Stimulated activated CD8-positive, alpha-beta memory T cell treated with anti-CD3 and anti-CD28 coated beads, Interleukin-4, amount 100 ng/mL, for 48 hours (primary cell): ENCODE results near the gene SLC10A6.
"Not testable (repeated sequence)": the region's sequence is repeated elsewhere in the genome, so short reads cannot be mapped to it uniquely, and the experiment has no call there.

Source experiments
- DNase-seq: peaks from one replicate; pipeline ENCODE4 v3.0.0-alpha.2; 2020

The SLC10A6 gene, protein sequence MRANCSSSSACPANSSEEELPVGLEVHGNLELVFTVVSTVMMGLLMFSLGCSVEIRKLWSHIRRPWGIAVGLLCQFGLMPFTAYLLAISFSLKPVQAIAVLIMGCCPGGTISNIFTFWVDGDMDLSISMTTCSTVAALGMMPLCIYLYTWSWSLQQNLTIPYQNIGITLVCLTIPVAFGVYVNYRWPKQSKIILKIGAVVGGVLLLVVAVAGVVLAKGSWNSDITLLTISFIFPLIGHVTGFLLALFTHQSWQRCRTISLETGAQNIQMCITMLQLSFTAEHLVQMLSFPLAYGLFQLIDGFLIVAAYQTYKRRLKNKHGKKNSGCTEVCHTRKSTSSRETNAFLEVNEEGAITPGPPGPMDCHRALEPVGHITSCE

DNA sequence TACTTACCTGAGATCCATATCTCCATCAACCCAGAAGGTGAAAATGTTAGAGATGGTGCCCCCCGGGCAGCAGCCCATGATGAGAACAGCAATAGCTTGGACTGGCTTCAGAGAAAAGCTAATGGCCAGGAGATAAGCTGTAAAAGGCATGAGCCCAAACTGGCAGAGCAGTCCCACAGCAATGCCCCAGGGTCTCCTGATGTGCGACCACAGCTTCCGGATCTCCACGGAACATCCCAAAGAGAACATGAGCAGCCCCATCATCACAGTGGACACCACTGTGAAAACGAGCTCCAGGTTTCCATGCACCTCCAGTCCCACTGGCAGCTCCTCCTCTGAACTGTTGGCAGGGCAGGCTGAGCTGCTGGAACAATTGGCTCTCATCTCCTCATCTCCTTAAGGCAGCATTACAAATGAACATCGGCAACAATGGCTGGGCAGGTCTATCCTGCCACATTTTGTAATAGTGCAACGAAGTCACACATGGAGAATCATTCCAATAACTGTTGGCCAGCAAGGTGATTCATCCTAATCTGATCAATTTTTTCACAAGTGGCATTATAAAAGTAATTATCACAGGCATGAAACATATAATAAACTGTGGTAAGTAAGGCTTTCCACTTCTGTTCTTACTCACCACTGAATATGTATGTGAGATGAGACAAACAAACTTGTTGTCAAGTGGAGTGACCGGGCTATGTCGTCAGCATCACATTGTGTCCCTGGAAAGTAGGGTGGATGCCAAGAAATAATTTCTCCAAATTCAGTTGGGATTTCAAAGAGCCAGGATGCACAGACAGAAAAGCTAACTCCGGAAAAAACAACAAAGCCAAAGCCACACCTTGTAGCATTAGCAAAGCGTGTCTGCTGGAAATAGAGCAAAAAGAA, at the start of gene SLC10A6:
Gene SLC10A6 (minus strand): TSS at position 653 of the 888 bp plus-strand sequence. CDS start 269 bp downstream, at position 384.
- no peak for DNase-seq

GRCh38 chr4:86898562-86898961, 49.4 kb upstream of the SLC10A6 start:
- no peak for DNase-seq

DNA sequence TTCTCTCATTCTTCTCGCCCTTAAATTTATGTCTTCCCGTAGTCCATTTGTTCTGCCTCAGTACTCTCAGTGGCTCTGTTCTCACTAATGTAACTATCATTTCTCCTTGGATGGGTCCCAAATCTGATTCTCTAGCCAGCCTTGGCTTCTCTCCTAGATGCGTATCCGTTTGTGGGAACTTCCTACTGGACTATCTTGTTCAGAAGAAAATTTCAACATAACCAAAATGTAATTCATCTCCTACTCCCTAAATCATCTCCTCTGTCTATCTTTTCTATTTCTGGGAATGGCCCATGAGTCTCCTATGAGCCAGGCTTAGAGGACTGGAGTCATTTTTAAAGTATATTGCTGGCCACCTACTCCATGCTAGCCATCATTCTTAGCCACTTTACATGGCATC, 47.4 kb upstream of the SLC10A6 start:
- DNase-seq: no peak

GRCh38 chr4:86895692-86896488, 46.7 kb upstream of the SLC10A6 start:
- no peak for DNase-seq

- no peak for DNase-seq
Measured at GRCh38 chr4:86894455-86894854, 45.3 kb upstream of the SLC10A6 start.

DNA sequence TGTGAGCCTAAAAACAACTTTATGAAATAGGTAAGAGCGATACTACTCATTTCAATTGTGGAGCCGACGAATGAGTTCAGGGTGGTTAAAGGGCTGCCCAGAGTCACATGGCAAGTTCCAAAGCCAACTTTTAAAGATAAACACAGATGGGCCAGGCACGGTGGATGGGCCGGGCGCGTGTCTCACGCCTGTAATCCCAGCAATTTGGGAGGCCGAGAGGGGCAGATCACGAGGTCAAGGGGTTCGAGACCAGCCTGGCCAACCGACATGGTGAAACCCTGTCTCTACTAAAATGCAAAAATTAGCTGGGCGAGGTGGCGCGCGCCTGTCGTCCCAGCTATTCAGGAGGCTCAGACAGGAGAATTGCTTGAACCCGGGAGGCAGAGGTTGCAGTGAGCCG, 44.0 kb upstream of the SLC10A6 start:
- no peak for DNase-seq

- DNase-seq: no peak
Measured at GRCh38 chr4:86892636-86892960, 43.4 kb upstream of the SLC10A6 start.

DNA sequence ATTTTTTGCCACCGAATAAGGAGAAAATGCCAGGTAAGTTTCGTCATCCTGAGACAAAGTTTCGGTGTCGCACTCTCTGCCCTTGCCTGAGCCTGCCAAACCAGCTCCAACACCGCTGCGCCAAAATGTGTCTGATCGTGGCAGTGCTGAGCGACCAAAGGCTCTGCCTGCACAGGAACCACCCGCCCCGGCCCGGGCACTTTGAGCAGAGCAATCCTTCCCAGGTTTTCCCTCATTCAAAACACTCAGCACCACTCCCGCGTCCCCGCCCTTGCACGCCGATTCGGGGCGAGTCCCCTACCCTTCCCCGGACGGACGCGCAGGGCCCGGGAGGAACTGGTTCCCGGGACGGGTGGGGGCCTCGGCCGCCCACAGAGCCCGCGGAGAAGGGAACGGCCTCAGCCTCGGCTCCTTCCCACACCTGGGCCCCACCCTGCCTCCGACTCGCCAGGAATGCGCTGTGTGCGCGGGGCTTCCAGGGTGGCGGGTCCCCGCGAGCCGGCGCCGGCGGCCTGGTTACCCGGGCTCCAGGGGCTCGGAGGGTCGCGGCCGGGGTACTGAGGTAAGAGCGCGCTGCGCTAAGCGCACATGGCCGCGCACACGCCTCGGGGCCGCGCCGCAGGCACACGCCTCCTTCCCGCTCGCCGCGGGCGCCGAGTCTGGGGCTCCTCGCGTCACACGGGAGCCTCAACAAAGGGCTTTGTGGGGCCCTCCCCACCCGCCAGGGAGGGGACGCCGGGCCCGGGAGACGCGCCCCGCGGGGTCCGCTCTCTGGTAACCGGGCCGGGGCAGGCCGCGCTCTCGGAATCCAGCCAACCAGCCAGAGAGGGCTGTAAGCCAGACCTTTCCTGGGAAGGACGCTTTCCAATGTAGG, 42.8 kb upstream of the SLC10A6 start, which contains the start of gene C4orf36:
Gene C4orf36 (minus strand): TSS at position 661 of the 874 bp plus-strand sequence. CDS start 902 bp downstream, outside the sequence.
- peak; percentile 55 for DNase-seq

DNA sequence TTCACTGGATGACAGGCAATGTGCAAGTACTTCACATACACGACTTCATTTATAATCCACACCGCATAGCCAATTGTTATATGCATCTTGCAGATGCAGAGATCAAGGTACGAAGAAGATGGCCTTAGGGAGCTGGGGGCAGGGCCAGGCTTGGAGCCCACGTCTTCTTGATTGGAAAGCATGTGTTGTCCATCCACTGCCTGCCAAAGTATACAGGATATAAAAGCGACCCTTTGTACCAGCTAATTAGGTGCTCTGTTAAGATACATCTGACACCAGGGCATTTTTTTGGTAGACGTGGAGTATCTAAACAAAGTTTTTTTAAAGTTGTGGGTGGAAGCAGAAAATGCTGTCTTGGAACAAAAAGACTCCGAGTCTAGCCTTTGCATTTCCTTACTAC, 41.6 kb upstream of the SLC10A6 start:
- no peak for DNase-seq

DNA sequence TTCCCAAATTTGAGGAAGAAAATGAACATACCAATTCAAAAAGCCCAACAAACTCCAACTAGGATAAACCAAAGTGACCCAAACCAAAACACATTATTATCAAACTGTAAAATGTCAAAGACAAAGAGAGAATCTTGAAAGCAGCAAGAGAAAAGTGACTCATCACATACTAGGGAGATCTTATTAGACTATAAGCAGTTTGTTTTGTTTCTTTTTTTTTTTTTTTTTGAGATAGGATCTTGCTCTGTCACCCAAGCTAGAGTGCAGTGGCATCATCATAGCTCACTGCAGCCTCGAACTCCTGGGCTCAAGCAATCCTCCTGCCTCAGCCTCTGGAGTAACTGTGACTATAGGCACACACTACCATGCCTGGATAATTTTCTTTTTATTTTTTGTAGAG, 30.5 kb upstream of the SLC10A6 start:
- no peak for DNase-seq

DNA sequence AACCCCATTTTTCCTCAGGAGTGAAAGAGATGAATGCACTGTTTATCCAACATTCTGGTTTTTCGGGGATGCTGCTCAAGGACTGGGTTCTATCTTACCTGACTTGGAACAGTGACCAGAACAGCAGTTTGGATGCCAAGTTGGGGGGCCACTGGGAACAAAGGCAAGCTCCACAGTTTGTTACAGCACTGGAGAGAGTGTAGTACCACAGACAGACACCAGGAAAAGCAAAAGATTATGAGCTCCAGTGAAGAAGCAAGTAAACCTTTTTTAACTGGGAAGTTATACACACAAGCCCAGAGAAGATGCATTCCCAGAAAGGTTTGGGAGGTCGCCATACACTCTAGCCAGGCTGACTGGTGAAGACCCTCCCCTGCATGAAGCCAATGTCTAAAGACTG, 29.5 kb upstream of the SLC10A6 start:
- DNase-seq: no peak

DNA sequence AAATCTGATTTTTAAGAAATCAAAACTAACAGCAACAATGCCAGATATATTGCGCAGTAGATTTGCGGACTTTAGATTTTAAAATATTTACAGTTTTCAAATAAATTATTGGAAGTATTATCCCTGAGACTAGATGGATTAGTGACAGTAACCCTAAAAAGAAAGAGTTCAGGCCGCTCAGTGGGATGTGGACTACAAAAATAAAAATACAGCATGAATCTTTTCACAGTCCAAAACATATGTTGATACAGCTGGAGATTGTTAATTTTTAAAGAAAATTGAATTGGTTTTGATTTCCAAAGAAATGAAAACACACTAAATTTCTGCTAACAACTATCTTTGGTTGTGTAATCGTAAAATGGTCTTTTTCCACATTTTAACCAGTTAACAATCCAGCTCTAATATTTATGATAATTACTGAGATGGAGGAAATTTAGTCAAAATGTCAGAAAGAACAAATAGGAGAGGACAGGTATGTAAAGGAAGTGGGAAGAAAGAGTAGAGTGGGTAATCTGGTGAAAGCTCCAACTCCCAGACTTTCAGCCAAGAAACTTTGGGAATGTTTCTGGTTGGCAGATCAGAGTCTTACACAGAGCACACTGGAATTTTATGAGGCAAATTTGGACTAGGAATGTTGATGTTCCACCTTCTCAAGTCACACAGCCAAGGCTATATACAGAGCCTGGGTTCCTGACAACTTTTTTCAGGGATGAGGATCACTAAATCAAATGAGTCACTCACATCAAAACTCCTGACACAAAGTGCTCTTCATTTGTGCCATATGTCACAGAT, 27.9 kb upstream of the SLC10A6 start:
- no peak for DNase-seq

- not testable (repeated sequence) for DNase-seq
Measured at GRCh38 chr4:86875436-86875835, 26.3 kb upstream of the SLC10A6 start.

DNA sequence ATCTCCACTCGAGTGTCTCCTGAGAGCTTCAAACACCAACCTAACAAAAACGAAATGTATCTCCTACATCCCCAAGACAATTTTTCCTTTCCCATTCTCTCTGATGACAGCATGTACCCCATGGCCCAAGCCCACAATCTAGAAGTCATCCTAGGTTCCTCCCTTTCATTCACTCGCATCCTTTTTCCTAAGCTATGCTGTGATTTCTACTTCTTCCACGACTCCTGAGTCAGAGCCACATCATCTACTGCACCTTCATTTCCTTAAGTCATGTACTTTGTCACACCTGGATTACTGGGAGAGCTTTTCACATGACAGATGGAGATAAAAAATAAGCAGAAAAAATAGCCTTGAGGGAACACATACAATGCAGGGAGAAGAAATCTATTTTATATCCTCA, 23.0 kb upstream of the SLC10A6 start:
- DNase-seq: no peak

- DNase-seq: no peak
Measured at GRCh38 chr4:86870442-86871069, 21.4 kb upstream of the SLC10A6 start.

DNA sequence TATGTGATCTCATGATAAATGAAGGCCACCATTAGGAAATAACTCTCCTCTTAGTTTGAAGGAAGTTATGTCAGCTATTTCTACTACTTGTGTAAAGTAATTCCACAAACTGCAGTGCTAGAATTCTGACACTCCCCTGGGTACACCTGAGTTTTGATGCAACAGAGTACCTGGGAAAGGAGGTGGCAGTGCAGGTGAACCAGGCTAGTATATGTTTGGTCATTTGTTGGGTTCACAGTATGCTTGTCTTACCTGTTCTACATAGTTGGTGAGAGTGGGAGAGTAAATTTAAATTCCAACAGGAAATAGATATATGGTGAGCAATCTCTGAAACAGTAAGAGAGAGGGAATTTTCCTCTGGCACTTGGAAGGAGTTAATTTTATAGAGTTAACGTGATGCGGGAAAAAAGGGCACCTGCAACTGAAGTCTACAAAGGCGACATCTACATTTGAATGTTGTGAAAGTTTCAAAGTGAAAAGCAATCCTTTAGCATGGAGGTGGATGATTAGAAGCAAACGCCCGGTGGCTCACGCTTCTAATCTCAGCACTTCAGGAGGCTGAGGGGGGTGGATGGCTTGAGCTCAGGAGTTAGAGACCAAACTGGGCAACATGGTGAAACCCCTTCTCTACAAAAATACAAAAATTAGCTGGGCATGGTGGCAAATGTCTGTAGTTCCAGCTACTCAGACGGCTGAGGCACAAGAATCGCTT, 8.3 kb upstream of the SLC10A6 start:
- DNase-seq: no peak

- DNase-seq: no peak
Measured at GRCh38 chr4:86856896-86857295, 7.7 kb upstream of the SLC10A6 start.

DNA sequence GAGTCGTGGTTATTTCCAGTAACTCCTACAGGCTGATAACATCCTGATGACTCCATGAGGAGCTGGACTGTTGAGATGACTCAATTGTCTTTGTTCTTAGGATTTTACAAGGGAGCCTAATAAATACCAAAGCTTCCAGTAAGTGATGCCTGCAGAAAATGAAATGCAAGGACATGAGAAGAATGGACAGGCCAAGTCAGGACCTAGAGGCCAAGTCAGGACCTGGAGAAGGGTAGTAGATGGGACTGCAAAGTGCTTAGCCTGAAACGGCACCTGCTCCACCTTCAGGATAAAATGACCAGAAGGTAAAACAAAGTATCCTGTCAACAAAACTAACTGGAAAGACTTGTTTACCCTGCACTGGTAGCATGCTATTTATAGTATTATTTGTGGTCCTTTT, 6.4 kb upstream of the SLC10A6 start:
- no peak for DNase-seq

DNA sequence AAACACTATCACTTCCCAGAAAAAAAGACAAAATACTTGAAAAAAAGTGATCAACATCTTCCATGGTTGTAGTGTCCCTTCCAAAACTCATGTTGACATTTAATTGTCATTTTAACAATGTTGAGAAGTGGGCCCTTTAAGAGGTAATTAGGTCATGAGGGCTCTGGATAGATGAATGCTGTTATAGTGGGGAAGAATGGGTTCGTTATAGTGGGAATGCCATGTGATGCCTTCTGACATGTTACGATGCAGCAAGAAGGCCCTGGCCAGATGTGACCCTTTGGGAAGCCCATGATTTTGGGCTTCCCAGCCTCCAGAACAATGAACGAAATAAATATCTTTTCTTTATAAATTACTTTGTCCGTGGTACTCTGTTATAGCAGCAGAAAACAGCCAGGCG, 4.0 kb upstream of the SLC10A6 start:
- no peak for DNase-seq

GRCh38 chr4:86848136-86848535, 1.0 kb downstream of the SLC10A6 start:
- no peak for DNase-seq
